IMR-90 (cell line): ENCODE data around the gene FNIP2.
"Not testable (repeated sequence)": the region's sequence is repeated elsewhere in the genome, so short reads cannot be mapped to it uniquely, and the experiment has no call there.

Experiments
- CEBPB ChIP-seq: IDR thresholded peaks from 2 replicates; pipeline ENCODE4 v1.6.1; 2012; ENCODE audit warnings: low read depth, low read length, improper control_type of control experiment
- CHD1 ChIP-seq: IDR thresholded peaks from 2 replicates; pipeline ENCODE4 v1.6.1; 2012; ENCODE audit warnings: low read depth, low read length, improper control_type of control experiment
- CTCF ChIP-seq: conservative IDR thresholded peaks from 2 replicates; pipeline ENCODE4 v1.5.1; 2012; ENCODE audit warnings: mild to moderate bottlenecking, low read depth, low read length, improper control_type of control experiment
- ELK1 ChIP-seq: fragments of 150-350 bp; IDR thresholded peaks from 2 replicates; pipeline ENCODE4 v1.6.1; 2016; ENCODE audit warnings: low read depth, mild to moderate bottlenecking, low read length, moderate library complexity, borderline replicate concordance
- MAZ ChIP-seq: IDR thresholded peaks from 2 replicates; pipeline ENCODE4 v1.6.1; 2012; ENCODE audit warnings: low read depth, mild to moderate bottlenecking, low read length, improper control_type of control experiment, moderate library complexity, borderline replicate concordance
- POLR2A ChIP-seq: IDR thresholded peaks from 2 replicates; pipeline ENCODE4 v1.6.1; 2012; ENCODE audit warnings: mild to moderate bottlenecking, low read depth, low read length
- RAD21 ChIP-seq: IDR thresholded peaks from 2 replicates; pipeline ENCODE4 v1.6.1; 2012; ENCODE audit warnings: low read length, improper control_type of control experiment
- RCOR1 ChIP-seq: IDR thresholded peaks from 2 replicates; pipeline ENCODE4 v1.6.1; 2012; ENCODE audit warnings: mild to moderate bottlenecking, low read length, improper control_type of control experiment; ENCODE audit not compliant: insufficient replicate concordance
- SMC3 ChIP-seq: fragments of 150-350 bp; IDR thresholded peaks from 2 replicates; pipeline ENCODE4 v1.6.1; 2016; ENCODE audit warnings: low read depth, mild to moderate bottlenecking, antibody characterized with exemption, low read length, moderate library complexity
- USF2 ChIP-seq: fragments of 150-350 bp; IDR thresholded peaks from 2 replicates; pipeline ENCODE4 v1.6.1; 2017; ENCODE audit warnings: mild to moderate bottlenecking, antibody characterized with exemption, low read length, low read depth

- not testable (repeated sequence) for TF ChIP-seq POLR2A, CTCF, RAD21, ELK1, MAZ, USF2, CEBPB, SMC3, CHD1, RCOR1
Measured at GRCh38 chr4:158759539-158759938, 9.3 kb upstream of the FNIP2 start.
